GM21619 (cell line): Measurements from ENCODE around the gene SF3A2.
A peak's percentile ranks its signal among the peaks of the same experiment; 100 is the strongest.

Source experiments
- ATAC-seq: cut with Tn5 transposase; IDR thresholded peaks from one replicate; pipeline ENCODE4 v1.9.1; 2021; ENCODE audit not compliant: unreplicated experiment

The SF3A2 gene

GRCh38 chr19:2252055-2252796, 15.6 kb downstream of the SF3A2 start:
- no peak for ATAC-seq

- ATAC-seq, result no peak
Observed at GRCh38 chr19:2252797-2253105, 16.1 kb downstream of the SF3A2 start.

GRCh38 chr19:2253106-2254063, 16.8 kb downstream of the SF3A2 start:
- no peak for ATAC-seq

GRCh38 chr19:2254064-2254872, 17.6 kb downstream of the SF3A2 start:
- no peak for ATAC-seq

GRCh38 chr19:2255112-2255845, 18.7 kb downstream of the SF3A2 start:
- no peak for ATAC-seq

GRCh38 chr19:2255982-2256685, 19.5 kb downstream of the SF3A2 start, which contains the start of gene JSRP1:
TSS of gene JSRP1 (minus strand) at chr19:2256417. CDS start at chr19:2255314, 1,103 bp downstream.
- no peak for ATAC-seq

- no peak for ATAC-seq
Observed at GRCh38 chr19:2259336-2259735, 22.7 kb downstream of the SF3A2 start.

- no peak for ATAC-seq
Observed at GRCh38 chr19:2260341-2260805, 23.7 kb downstream of the SF3A2 start.

- ATAC-seq, result no peak
Observed at GRCh38 chr19:2261438-2262172, 25.0 kb downstream of the SF3A2 start.

GRCh38 chr19:2266183-2266993, 29.8 kb downstream of the SF3A2 start:
- ATAC-seq, result no peak

- ATAC-seq, result no peak
Observed at GRCh38 chr19:2268480-2268830, 31.8 kb downstream of the SF3A2 start.

- ATAC-seq, result no peak
Observed at GRCh38 chr19:2268861-2269243, 32.2 kb downstream of the SF3A2 start.

- ATAC-seq, result peak; percentile 29
Observed at GRCh38 chr19:2269244-2270156, 32.9 kb downstream of the SF3A2 start.

GRCh38 chr19:2270157-2270422, 33.5 kb downstream of the SF3A2 start:
- ATAC-seq, result no peak

GRCh38 chr19:2270423-2271233, 34.0 kb downstream of the SF3A2 start:
- ATAC-seq, result no peak

- ATAC-seq, result no peak
Observed at GRCh38 chr19:2271234-2272103, 34.8 kb downstream of the SF3A2 start.
